ENCODE results near the gene ATP23. TPM values are rescaled to one million over a fixed set of nuclear protein-coding genes. Genes with fewer than 3 reads are reported as not detected.

ATP23 gene
- total RNA-seq, 4 donors from 2014 or later: 5.9 to 29.2 (median 12.5) TPM; not detected in 1

- Histone ChIP-seq H3K36me3 (peaks cover 0 to 6% (median 0%) of the 10 kb centered on the region in 3 donors), H3K4me1 (peaks cover 0 to 5% (median 4%) of the 10 kb centered on the region in 4 donors), H3K9me3 (no peaks in the 10 kb centered on the region), H3K27ac (no peak overlapping the region), H3K27me3 (no peaks in the 10 kb centered on the region), H3K4me3 (no peak overlapping the region)
- TF ChIP-seq POLR2A (IDR thresholded peaks at IDR 0.05) (no peak), CTCF (IDR thresholded peaks at IDR 0.05) (no peak)
- no peak for DNase-seq
Measured at GRCh38 chr12:57944313-57945023, 3.1 kb downstream of the ATP23 start.

- Histone ChIP-seq H3K9me3 (no peaks in the 10 kb centered on the region), H3K36me3 (peaks cover 0 to 37% (median 0%) of the 10 kb centered on the region in 3 donors), H3K4me1 (no peaks in the 10 kb centered on the region), H3K4me3 (no peak overlapping the region), H3K27me3 (no peaks in the 10 kb centered on the region), H3K27ac (no peak overlapping the region)
- no peak for DNase-seq
- TF ChIP-seq CTCF (IDR thresholded peaks at IDR 0.05) (no peak), POLR2A (IDR thresholded peaks at IDR 0.05) (no peak)
Measured at GRCh38 chr12:57952766-57953165, 11.4 kb downstream of the ATP23 start.

- H3K9me3 ChIP-seq: no peaks in the 10 kb centered on the region
- H3K4me1 ChIP-seq: no peaks in the 10 kb centered on the region
- DNase-seq: no peak
- TF ChIP-seq CTCF (IDR thresholded peaks at IDR 0.05): no peak
- TF ChIP-seq POLR2A (IDR thresholded peaks at IDR 0.05): no peak
- no peak overlapping the region for H3K4me3 ChIP-seq
- H3K27me3 ChIP-seq: no peaks in the 10 kb centered on the region
- peaks cover 0 to 44% (median 0%) of the 10 kb centered on the region in 3 donors for H3K36me3 ChIP-seq
- H3K27ac ChIP-seq: no peak overlapping the region
Measured at GRCh38 chr12:57954768-57955167, 13.4 kb downstream of the ATP23 start.

- no peak for TF ChIP-seq CTCF (IDR thresholded peaks at IDR 0.05)
- TF ChIP-seq POLR2A (IDR thresholded peaks at IDR 0.05): no peak
Measured at GRCh38 chr12:57958061-57958657, 16.8 kb downstream of the ATP23 start.

GRCh38 chr12:57964421-57964820 is 23.1 kb downstream of the ATP23 start:
- TF ChIP-seq POLR2A (IDR thresholded peaks at IDR 0.05) (no peak), CTCF (IDR thresholded peaks at IDR 0.05) (no peak)
- no peak overlapping the region for H3K27ac ChIP-seq
- no peak overlapping the region for H3K4me3 ChIP-seq
- no peaks in the 10 kb centered on the region for H3K4me1 ChIP-seq
- no peaks in the 10 kb centered on the region for H3K9me3 ChIP-seq
- H3K36me3 ChIP-seq: no peaks in the 10 kb centered on the region
- H3K27me3 ChIP-seq: no peaks in the 10 kb centered on the region
- no peak for DNase-seq

More at GRCh38 chr12:57958061-57958657, 16.8 kb downstream of the ATP23 start:
- Histone ChIP-seq H3K27me3 (no peaks in the 10 kb centered on the region), H3K36me3 (peaks cover 0 to 32% (median 0%) of the 10 kb centered on the region in 3 donors), H3K9me3 (no peaks in the 10 kb centered on the region), H3K27ac (no peak overlapping the region), H3K4me3 (no peak overlapping the region), H3K4me1 (no peaks in the 10 kb centered on the region)
- no peak for DNase-seq
